Prostate gland (tissue), 2 donors: ENCODE measurements around the gene ATG101.

Experiments used
- POLR2A ChIP-seq: fragments of 450-650 bp; IDR thresholded peaks from one replicate; pipeline ENCODE4 v1.6.1; 2016; ENCODE audit warnings: antibody characterized with exemption, mild to moderate bottlenecking
- TF ChIP-seq, protein P1 (sequence below), 4 experiments: fragments of 200-600 bp in 2 of 4; fragments of 450-650 bp in 2 of 4; sonication (generic) in 2 of 4; IDR thresholded peaks; 1 replicate in 3 of 4; 2 replicates in 1 of 4; pipeline ENCODE4 v1.5.1; 2016 to 2019; ENCODE audit warnings: antibody characterized with exemption in 4 of 4, mild to moderate bottlenecking in 2 of 4, moderate library complexity in 2 of 4

DNA sequence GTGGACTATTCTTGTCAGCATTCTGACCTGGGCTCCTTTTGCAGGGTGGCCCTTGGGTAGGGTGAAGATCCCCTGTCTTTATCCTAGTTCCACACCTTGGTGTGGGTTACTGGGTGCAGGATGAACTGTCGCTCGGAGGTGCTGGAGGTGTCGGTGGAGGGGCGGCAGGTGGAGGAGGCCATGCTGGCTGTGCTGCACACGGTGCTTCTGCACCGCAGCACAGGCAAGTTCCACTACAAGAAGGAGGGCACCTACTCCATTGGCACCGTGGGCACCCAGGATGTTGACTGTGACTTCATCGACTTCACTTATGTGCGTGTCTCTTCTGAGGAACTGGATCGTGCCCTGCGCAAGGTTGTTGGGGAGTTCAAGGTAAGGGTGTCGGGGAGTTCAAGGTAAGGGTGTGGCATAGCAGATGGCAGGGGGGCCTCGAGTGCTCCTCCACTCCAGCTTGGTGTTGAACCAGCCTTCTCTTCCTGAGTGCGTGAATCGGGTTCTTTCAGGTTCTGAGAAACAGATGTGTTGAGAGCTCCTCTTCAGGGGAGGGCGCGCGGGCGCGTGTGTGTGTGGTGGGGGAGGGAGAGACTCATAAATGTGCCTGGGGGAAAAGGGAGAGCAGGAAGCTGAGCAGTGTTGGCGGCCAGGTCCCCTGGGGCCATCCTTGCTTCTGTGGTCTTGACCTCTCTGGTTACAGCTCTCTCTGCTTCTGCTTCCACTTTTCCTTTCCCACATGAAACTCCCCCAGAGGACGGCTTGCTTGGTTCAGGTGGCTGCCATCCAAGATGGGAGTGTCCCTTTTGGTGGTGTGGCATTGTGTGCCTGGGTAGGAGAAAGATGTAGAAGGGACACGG, 4.0 kb downstream of the ATG101 start:
- TF ChIP-seq, protein P1, sequence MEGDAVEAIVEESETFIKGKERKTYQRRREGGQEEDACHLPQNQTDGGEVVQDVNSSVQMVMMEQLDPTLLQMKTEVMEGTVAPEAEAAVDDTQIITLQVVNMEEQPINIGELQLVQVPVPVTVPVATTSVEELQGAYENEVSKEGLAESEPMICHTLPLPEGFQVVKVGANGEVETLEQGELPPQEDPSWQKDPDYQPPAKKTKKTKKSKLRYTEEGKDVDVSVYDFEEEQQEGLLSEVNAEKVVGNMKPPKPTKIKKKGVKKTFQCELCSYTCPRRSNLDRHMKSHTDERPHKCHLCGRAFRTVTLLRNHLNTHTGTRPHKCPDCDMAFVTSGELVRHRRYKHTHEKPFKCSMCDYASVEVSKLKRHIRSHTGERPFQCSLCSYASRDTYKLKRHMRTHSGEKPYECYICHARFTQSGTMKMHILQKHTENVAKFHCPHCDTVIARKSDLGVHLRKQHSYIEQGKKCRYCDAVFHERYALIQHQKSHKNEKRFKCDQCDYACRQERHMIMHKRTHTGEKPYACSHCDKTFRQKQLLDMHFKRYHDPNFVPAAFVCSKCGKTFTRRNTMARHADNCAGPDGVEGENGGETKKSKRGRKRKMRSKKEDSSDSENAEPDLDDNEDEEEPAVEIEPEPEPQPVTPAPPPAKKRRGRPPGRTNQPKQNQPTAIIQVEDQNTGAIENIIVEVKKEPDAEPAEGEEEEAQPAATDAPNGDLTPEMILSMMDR (IDR thresholded peaks at IDR 0.05) = no peak
- no peak for TF ChIP-seq POLR2A
